Measurements from ENCODE around the gene DPP10. TPM values are rescaled to one million over a fixed set of nuclear protein-coding genes. Genes with fewer than 3 reads are reported as not detected.

Gene DPP10
- total RNA-seq, 1 donor from 2014 or later, result 1.1 TPM

- Mint-ChIP-seq H3K36me3 (ENCODE audit: low read depth, unreplicated experiment) (no peaks in the 10 kb centered on the region), H3K27me3 (ENCODE audit: low read depth, unreplicated experiment) (no peaks in the 10 kb centered on the region), H3K4me1 (ENCODE audit: low read depth, unreplicated experiment) (peaks cover 4% of the 10 kb centered on the region), H3K4me3 (ENCODE audit: unreplicated experiment) (no peak overlapping the region), H3K9me3 (ENCODE audit: unreplicated experiment) (no peaks in the 10 kb centered on the region), H3K27ac (ENCODE audit: unreplicated experiment) (no peak overlapping the region)
- H3K27ac ChIP-seq (ENCODE audit: low read depth, low read length), result no peak overlapping the region
- no peak overlapping the region for H3K4me2 ChIP-seq (ENCODE audit: low read length)
- H2AFZ ChIP-seq (ENCODE audit: low read depth, low read length), result no peak overlapping the region
- no peak overlapping the region for H3K4me3 ChIP-seq (ENCODE audit: insufficient read depth, low read depth, low read length)
- no peaks in the 10 kb centered on the region for H3K36me3 ChIP-seq (ENCODE audit: insufficient read depth, low read length)
- DNase-seq (ENCODE audit: low read depth) (no peak), FAIRE-seq (no peak)
- H3K9me3 ChIP-seq (ENCODE audit: insufficient read depth, low read depth, low read length), result peaks cover 3% of the 10 kb centered on the region
- TF ChIP-seq EZH2 (IDR thresholded peaks at IDR 0.05; ENCODE audit: insufficient read depth, low read length), result no peak
- no peak for TF ChIP-seq CTCF (IDR thresholded peaks at IDR 0.05; ENCODE audit: insufficient read depth, low read depth, low read length)
- no peak overlapping the region for H3K9ac ChIP-seq (ENCODE audit: low read length)
- H3K27me3 ChIP-seq (ENCODE audit: insufficient read depth, low read length), result no peaks in the 10 kb centered on the region
- H3K79me2 ChIP-seq (ENCODE audit: insufficient read depth, low read length), result no peaks in the 10 kb centered on the region
- H3K4me1 ChIP-seq (ENCODE audit: insufficient read depth, low read length), result no peaks in the 10 kb centered on the region
- H4K20me1 ChIP-seq (ENCODE audit: insufficient read depth, low read length), result no peaks in the 10 kb centered on the region
Observed at GRCh38 chr2:114546531-114546930, 104.1 kb downstream of the DPP10 start.

DNA sequence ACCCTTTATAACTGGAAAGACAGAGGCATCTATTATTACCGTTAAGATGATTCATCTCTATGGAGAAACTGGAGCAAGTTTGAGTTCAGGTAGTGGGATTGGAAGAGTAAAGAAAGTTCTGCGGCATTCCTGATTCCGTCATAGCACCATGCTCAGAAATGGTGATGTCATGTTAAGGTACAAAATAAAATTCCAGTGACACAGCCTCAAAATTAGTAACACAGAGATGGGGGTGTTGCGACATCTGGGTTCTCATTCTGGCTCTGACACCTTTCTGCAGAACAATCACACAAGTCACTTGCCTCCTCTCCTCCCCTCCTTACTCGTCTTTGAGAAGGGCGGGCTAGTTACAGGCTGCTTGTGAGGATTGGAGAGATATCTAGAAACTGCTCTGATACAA, 105.7 kb downstream of the DPP10 start:
- no peak for TF ChIP-seq CTCF (IDR thresholded peaks at IDR 0.05; ENCODE audit: insufficient read depth, low read depth, low read length)
- TF ChIP-seq EZH2 (IDR thresholded peaks at IDR 0.05; ENCODE audit: insufficient read depth, low read length), result no peak
- no peak overlapping the region for H3K4me3 Mint-ChIP-seq (ENCODE audit: unreplicated experiment)
- peaks cover 4% of the 10 kb centered on the region for H3K4me1 Mint-ChIP-seq (ENCODE audit: low read depth, unreplicated experiment)
- no peaks in the 10 kb centered on the region for H3K9me3 Mint-ChIP-seq (ENCODE audit: unreplicated experiment)
- DNase-seq (ENCODE audit: low read depth), result no peak
- H3K4me1 ChIP-seq (ENCODE audit: insufficient read depth, low read length), result no peaks in the 10 kb centered on the region
- H3K4me2 ChIP-seq (ENCODE audit: low read length), result no peak overlapping the region
- H3K9ac ChIP-seq (ENCODE audit: low read length), result no peak overlapping the region
- no peak for FAIRE-seq
- H3K27ac ChIP-seq (ENCODE audit: low read depth, low read length), result no peak overlapping the region
- H3K27ac Mint-ChIP-seq (ENCODE audit: unreplicated experiment), result no peak overlapping the region
- no peaks in the 10 kb centered on the region for H3K9me3 ChIP-seq (ENCODE audit: insufficient read depth, low read depth, low read length)
- no peaks in the 10 kb centered on the region for H3K36me3 ChIP-seq (ENCODE audit: insufficient read depth, low read length)
- no peaks in the 10 kb centered on the region for H4K20me1 ChIP-seq (ENCODE audit: insufficient read depth, low read length)
- no peaks in the 10 kb centered on the region for H3K27me3 ChIP-seq (ENCODE audit: insufficient read depth, low read length)
- H2AFZ ChIP-seq (ENCODE audit: low read depth, low read length), result no peak overlapping the region
- no peaks in the 10 kb centered on the region for H3K27me3 Mint-ChIP-seq (ENCODE audit: low read depth, unreplicated experiment)
- no peak overlapping the region for H3K4me3 ChIP-seq (ENCODE audit: insufficient read depth, low read depth, low read length)
- no peaks in the 10 kb centered on the region for H3K36me3 Mint-ChIP-seq (ENCODE audit: low read depth, unreplicated experiment)
- H3K79me2 ChIP-seq (ENCODE audit: insufficient read depth, low read length), result no peaks in the 10 kb centered on the region

GRCh38 chr2:114550364-114550763, 107.9 kb downstream of the DPP10 start:
- Histone ChIP-seq H3K27ac (ENCODE audit: low read depth, low read length) (no peak overlapping the region), H4K20me1 (ENCODE audit: insufficient read depth, low read length) (no peaks in the 10 kb centered on the region), H3K4me1 (ENCODE audit: insufficient read depth, low read length) (no peaks in the 10 kb centered on the region), H3K27me3 (ENCODE audit: insufficient read depth, low read length) (no peaks in the 10 kb centered on the region), H3K9ac (ENCODE audit: low read length) (no peak overlapping the region), H3K4me3 (ENCODE audit: insufficient read depth, low read depth, low read length) (no peak overlapping the region), H3K9me3 (ENCODE audit: insufficient read depth, low read depth, low read length) (no peaks in the 10 kb centered on the region), H3K4me2 (ENCODE audit: low read length) (no peak overlapping the region), H3K36me3 (ENCODE audit: insufficient read depth, low read length) (no peaks in the 10 kb centered on the region), H2AFZ (ENCODE audit: low read depth, low read length) (no peak overlapping the region), H3K79me2 (ENCODE audit: insufficient read depth, low read length) (no peaks in the 10 kb centered on the region)
- FAIRE-seq (no peak), DNase-seq (ENCODE audit: low read depth) (no peak)
- Mint-ChIP-seq H3K4me3 (ENCODE audit: unreplicated experiment) (no peak overlapping the region), H3K27me3 (ENCODE audit: low read depth, unreplicated experiment) (peaks cover 3% of the 10 kb centered on the region), H3K27ac (ENCODE audit: unreplicated experiment) (no peak overlapping the region), H3K9me3 (ENCODE audit: unreplicated experiment) (no peaks in the 10 kb centered on the region), H3K4me1 (ENCODE audit: low read depth, unreplicated experiment) (peaks cover 4% of the 10 kb centered on the region), H3K36me3 (ENCODE audit: low read depth, unreplicated experiment) (no peaks in the 10 kb centered on the region)
- TF ChIP-seq EZH2 (IDR thresholded peaks at IDR 0.05; ENCODE audit: insufficient read depth, low read length), result no peak
